Thoracic aorta endothelial cell (primary cell): ENCODE measurements around the gene SPANXN1. TPM values are rescaled to one million over a fixed set of nuclear protein-coding genes. Genes with fewer than 3 reads are reported as not detected.

Source experiments
- total RNA-seq: library from RNA; depleted of rRNA; stranded (reverse); fragments of >200 nt; gene quantifications from 2 replicates; pipeline ENCODE4 v1.2.3, GENCODE V29; 2012

The SPANXN1 gene, protein sequence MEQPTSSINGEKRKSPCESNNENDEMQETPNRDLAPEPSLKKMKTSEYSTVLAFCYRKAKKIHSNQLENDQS
- not detected in 2 replicates for total RNA-seq

DNA sequence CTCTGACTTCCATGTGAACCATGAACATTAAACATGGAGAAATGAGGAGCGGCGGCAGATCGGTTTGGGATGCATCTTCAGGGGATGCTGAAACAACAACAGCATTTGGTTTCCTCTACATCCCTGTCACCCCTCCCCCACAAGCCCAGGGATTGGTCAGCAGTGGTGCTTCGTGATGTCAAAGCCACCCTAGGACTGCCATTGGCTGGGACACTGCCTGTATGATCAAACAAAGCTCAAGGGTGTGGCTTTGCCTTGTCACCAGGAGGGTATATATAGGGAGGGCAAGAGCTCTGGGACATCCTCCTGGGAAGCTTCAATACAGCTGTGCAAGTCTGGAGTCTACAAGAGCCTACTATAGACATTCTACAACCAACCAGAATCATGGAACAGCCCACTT lies at the start of gene SPANXN1:
Gene SPANXN1 (plus strand): TSS at position 301 of the 400 bp plus-strand sequence. CDS start 84 bp downstream, at position 385.

